Prostate gland (tissue), 2 donors: Measurements from ENCODE around the gene OTULINL. TPM values are rescaled to one million over a fixed set of nuclear protein-coding genes. Genes with fewer than 3 reads are reported as not detected.

Experiments used
- DNase-seq: peaks from one replicate; pipeline ENCODE4 v3.0.0-alpha.2; 2019; ENCODE audit warnings: low spot score
- H3K27ac ChIP-seq, 2 donors: fragments of 200-600 bp; sonication (generic); 2 replicates each; pipeline ENCODE4 v1.5.1; 2017 to 2019
- H3K27me3 ChIP-seq: fragments of 200-600 bp; sonication (generic); replicated peaks from 2 replicates; pipeline ENCODE4 v1.5.1; 2019; ENCODE audit not compliant: insufficient read depth
- H3K36me3 ChIP-seq, 2 donors: fragments of 200-600 bp; sonication (generic); 1 replicate in 1 of 2; 2 replicates in 1 of 2; pipeline versions ENCODE4 v1.5.1 to v1.8.1; 2017 to 2019
- H3K4me1 ChIP-seq: fragments of 200-600 bp; sonication (generic); replicated peaks from 2 replicates; pipeline ENCODE4 v1.5.1; 2019
- H3K4me3 ChIP-seq, 2 donors: fragments of 200-600 bp; sonication (generic); 2 replicates each; pipeline ENCODE4 v1.5.1; 2017 to 2019
- H3K9me3 ChIP-seq: fragments of 200-600 bp; sonication (generic); 2 replicates; pipeline ENCODE4 v1.5.1; 2017
- POLR2A ChIP-seq: fragments of 450-650 bp; IDR thresholded peaks from one replicate; pipeline ENCODE4 v1.6.1; 2016; ENCODE audit warnings: antibody characterized with exemption, mild to moderate bottlenecking
- POLR2AphosphoS5 ChIP-seq: sonication (generic); formaldehyde crosslinking; IDR thresholded peaks from one replicate; pipeline ENCODE4 v1.6.1; 2017; ENCODE audit warnings: antibody characterized with exemption
- WGBS: methylation state at CpG from one replicate; pipeline ENCODE4 v1.1.5; 2018; 5-methylcytosine and 5-hydroxymethylcytosine counted together
- intact Hi-C: fragments of 100-400 bp; cut with DNase I; formaldehyde crosslinking; loops from one replicate; pipeline ENCODE4 v1.14.2; 2022
- total RNA-seq, 2 donors: library from RNA; depleted of rRNA; stranded (reverse); fragments of >200 nt; gene quantifications; one replicate each; pipeline ENCODE4 v1.1.0, GENCODE V29; 2016
- TF ChIP-seq, protein P1 (sequence below), 4 experiments: fragments of 200-600 bp in 2 of 4; fragments of 450-650 bp in 2 of 4; sonication (generic) in 2 of 4; IDR thresholded peaks; 1 replicate in 3 of 4; 2 replicates in 1 of 4; pipeline ENCODE4 v1.5.1; 2016 to 2019; ENCODE audit warnings: antibody characterized with exemption in 4 of 4, mild to moderate bottlenecking in 2 of 4, moderate library complexity in 2 of 4

OTULINL gene
- total RNA-seq, 2 donors from 2014 or later: 12.4 to 20.6 TPM

DNA sequence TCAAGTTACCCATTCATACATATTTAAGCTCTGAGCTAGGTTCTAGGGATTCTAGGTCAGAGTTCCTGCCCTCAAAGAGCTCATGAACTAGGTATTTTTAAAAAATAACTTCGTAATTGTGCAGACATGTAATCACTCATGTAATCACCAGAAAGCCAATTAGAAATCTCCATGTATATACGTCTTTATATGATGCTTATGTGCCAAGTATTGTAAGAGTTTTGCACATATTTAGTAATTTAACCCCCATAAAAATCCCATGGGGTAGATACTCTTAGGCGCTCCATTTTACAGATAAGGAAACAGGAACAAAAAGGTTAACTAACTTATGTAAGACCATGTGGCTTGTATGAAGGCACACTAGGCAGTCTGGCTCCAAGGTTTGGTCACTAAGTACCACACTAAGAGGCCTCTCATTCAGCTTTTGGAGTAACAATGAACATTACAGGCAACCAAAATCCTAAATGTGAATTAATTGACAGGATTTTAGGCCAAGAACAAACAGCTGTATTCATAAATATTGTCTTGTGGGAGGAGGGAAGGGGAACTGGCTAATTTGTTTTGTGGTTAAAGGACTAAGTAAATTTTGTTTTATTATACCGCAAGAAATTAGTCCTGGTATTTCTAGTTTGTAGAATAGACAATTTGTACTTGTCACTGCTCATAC, 1.7 kb upstream of the OTULINL start:
- 73% methylated on average over 4 of the region's 4 CpGs for WGBS
- Histone ChIP-seq H3K36me3 (no peaks in the 10 kb centered on the region), H3K27me3 (no peaks in the 10 kb centered on the region), H3K4me3 (no peak overlapping the region), H3K27ac (peak overlapping the region; percentile 0 to 22), H3K4me1 (no peaks in the 10 kb centered on the region), H3K9me3 (no peaks in the 10 kb centered on the region)
- TF ChIP-seq, protein P1, sequence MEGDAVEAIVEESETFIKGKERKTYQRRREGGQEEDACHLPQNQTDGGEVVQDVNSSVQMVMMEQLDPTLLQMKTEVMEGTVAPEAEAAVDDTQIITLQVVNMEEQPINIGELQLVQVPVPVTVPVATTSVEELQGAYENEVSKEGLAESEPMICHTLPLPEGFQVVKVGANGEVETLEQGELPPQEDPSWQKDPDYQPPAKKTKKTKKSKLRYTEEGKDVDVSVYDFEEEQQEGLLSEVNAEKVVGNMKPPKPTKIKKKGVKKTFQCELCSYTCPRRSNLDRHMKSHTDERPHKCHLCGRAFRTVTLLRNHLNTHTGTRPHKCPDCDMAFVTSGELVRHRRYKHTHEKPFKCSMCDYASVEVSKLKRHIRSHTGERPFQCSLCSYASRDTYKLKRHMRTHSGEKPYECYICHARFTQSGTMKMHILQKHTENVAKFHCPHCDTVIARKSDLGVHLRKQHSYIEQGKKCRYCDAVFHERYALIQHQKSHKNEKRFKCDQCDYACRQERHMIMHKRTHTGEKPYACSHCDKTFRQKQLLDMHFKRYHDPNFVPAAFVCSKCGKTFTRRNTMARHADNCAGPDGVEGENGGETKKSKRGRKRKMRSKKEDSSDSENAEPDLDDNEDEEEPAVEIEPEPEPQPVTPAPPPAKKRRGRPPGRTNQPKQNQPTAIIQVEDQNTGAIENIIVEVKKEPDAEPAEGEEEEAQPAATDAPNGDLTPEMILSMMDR (IDR thresholded peaks at IDR 0.05): no peak
- TF ChIP-seq POLR2AphosphoS5: no peak
- no peak for TF ChIP-seq POLR2A
- DNase-seq: no peak
- intact Hi-C loops: loop anchor here (5.0 kb wide), 1 partner anchor 183 kb away; no protein-coding TSS in a partner anchor

DNA sequence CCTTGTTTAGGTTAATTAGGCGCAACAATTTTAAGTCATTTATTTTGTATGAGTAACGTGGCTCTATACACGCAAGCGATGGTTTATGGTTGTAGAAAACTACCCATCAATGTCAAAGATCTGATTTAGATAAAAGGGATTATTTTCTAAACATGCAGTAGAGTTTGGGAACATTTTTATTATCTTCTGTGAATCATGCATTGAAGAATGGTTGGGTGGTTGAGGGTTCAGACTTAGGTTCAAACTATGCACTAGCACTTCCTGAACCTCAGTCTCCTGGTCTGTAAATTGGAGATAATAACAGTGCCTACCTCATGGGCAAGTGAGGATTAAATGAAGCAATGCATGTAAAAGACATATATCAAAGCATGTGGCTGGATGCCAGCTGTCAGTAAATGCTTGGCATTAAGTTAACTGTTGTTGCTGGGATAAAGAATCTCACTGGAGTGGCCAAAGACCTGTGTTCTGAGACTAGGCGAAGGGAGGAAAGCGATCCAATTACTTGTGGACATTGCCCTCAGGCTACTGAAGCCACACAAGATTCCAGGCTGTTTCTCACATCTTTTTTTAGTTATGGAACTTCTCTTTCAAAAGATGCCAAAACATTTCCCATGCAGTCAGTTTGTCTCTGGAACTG, 1.1 kb upstream of the OTULINL start:
- Histone ChIP-seq H3K27me3 (no peaks in the 10 kb centered on the region), H3K27ac (peak overlapping the region in 1 of 2 donors; percentile 84), H3K4me3 (no peak overlapping the region), H3K36me3 (no peaks in the 10 kb centered on the region), H3K9me3 (no peaks in the 10 kb centered on the region), H3K4me1 (no peaks in the 10 kb centered on the region)
- TF ChIP-seq, protein P1 (IDR thresholded peaks at IDR 0.05): no peak
- TF ChIP-seq POLR2A (no peak), POLR2AphosphoS5 (no peak)
- WGBS: 53% methylated on average over 6 of the region's 6 CpGs
- DNase-seq: no peak
- intact Hi-C loops: loop anchor here (5.0 kb wide), 1 partner anchor 183 kb away; no protein-coding TSS in a partner anchor

DNA sequence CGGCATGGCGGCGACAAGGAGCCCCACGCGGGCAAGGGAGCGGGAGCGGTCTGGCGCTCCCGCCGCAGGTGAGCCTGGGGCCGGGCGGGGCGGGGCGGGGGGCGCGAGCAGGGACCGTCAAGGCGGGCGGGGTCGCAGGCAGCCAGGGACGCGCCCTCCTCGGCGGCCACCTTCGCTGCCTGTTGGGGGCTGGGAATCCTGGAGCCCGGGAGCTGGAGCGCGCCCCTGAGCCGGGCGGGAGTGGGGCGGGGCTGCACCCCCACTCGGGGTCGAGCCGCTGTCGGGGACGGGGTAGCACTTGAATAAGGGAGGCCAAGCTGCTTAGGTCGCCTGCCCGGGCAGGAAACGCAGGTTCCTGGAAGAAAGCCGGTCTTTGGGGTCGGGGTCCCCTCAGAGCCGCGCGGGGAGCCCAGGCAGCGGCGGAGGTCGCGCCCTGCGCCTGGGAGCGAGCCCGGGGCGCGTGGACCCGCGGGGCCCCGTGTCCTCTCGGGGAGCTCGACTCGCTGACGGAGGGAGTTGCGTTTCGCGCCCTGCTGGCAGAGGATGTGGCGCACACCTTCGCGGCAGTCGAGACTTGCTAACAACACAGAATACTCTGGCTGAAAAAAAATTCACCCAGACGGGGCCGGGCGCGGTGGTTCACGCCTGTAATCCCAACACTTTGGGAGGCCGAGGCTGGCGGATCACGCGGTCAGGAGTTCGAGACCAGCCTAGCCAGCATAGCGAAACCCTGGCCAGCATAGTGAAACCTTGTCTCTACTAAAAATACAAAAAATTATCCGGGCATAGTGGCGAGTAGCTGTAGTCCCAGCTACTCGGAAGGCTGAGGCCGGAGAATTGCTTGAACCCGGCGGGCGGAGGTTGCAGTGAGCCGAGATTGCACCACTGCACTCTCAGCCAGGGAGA, 552 bp downstream of the OTULINL start:
- no peaks in the 10 kb centered on the region for H3K36me3 ChIP-seq
- intact Hi-C loops: loop anchor here (5.0 kb wide), 1 partner anchor 185 kb away; no protein-coding TSS in a partner anchor
- peak overlapping the region; percentile 89 for H3K4me3 ChIP-seq
- TF ChIP-seq, protein P1 (IDR thresholded peaks at IDR 0.05): peak in 2 of 4 experiments; percentile 34 to 42
- peak; percentile 15 for TF ChIP-seq POLR2A
- TF ChIP-seq POLR2AphosphoS5: no peak
- H3K27me3 ChIP-seq: no peaks in the 10 kb centered on the region
- no peaks in the 10 kb centered on the region for H3K4me1 ChIP-seq
- H3K27ac ChIP-seq: peak overlapping the region; percentile 84 to 88
- H3K9me3 ChIP-seq: no peaks in the 10 kb centered on the region
- 5% methylated on average over 68 of the region's 86 CpGs for WGBS
- peak; percentile 37 for DNase-seq

DNA sequence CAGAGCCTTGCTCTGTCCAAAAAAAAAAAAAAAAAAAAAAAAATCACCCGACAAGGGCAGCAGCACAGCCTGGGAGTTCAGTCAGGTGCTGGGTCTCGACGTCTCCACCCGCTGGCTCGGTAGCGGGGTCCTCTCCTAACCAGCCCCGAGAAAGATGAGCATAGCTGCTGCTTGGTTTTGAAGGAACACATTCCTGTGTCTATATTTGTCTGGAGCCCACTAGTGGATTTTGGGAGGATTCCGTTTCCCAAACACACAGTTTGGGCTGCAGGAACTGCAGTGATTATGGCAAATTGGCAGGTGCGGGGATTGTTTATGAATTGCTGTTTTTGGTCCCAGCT, 1.2 kb downstream of the OTULINL start:
- intact Hi-C loops: loop anchor here (5.0 kb wide), 1 partner anchor 185 kb away; no protein-coding TSS in a partner anchor
- Histone ChIP-seq H3K4me3 (peak overlapping the region; percentile 89), H3K36me3 (no peaks in the 10 kb centered on the region), H3K4me1 (no peaks in the 10 kb centered on the region), H3K27ac (peak overlapping the region; percentile 84 to 88), H3K9me3 (no peaks in the 10 kb centered on the region), H3K27me3 (no peaks in the 10 kb centered on the region)
- DNase-seq: no peak
- 25% methylated on average over 9 of the region's 9 CpGs for WGBS
- TF ChIP-seq, protein P1 (IDR thresholded peaks at IDR 0.05): no peak
- TF ChIP-seq POLR2A (no peak), POLR2AphosphoS5 (no peak)
